GM23248 (cell line): ENCODE measurements around the gene CCDC78.
"Not testable (repeated sequence)": the region's sequence is repeated elsewhere in the genome, so short reads cannot be mapped to it uniquely, and the experiment has no call there.

Experiments used
- EZH2 ChIP-seq: fragments of 200-600 bp; sonication (generic); IDR thresholded peaks from 2 replicates; pipeline ENCODE4 v1.6.1; 2018; ENCODE audit warnings: antibody characterized with exemption, mild to moderate bottlenecking; ENCODE audit not compliant: insufficient read depth, poor library complexity, severe bottlenecking
- EZH2phosphoT487 ChIP-seq: fragments of 200-600 bp; sonication (generic); IDR thresholded peaks from 2 replicates; pipeline ENCODE4 v1.6.1; 2018; ENCODE audit warnings: antibody characterized with exemption, moderate library complexity, mild to moderate bottlenecking, low read depth; ENCODE audit not compliant: insufficient read depth

GRCh38 chr16:754121-754607, 27.9 kb upstream of the CCDC78 start:
- not testable (repeated sequence) for TF ChIP-seq EZH2, EZH2phosphoT487
